Progenitor cell of endocrine pancreas (in vitro differentiated cells): ENCODE results near the gene WASF1. TPM values are rescaled to one million over a fixed set of nuclear protein-coding genes. Genes with fewer than 3 reads are reported as not detected.

ENCODE experiments used
- DNase-seq: peaks from one replicate; pipeline ENCODE4 v3.0.0; 2021; ENCODE audit warnings: low spot score; ENCODE audit not compliant: unreplicated experiment
- H3K27ac Mint-ChIP-seq: 2 replicates; pipeline ENCODE4 v1.8.0; 2021; ENCODE audit warnings: mild to moderate bottlenecking, moderate library complexity, mixed read lengths
- H3K27me3 Mint-ChIP-seq: 2 replicates; pipeline ENCODE4 v1.8.0; 2021; ENCODE audit warnings: mixed read lengths
- H3K36me3 Mint-ChIP-seq: 2 replicates; pipeline ENCODE4 v1.8.0; 2022; ENCODE audit warnings: mixed read lengths; ENCODE audit not compliant: insufficient read depth
- H3K4me1 Mint-ChIP-seq: 2 replicates; pipeline ENCODE4 v1.8.0; 2021; ENCODE audit warnings: low read depth, mixed read lengths
- H3K4me3 Mint-ChIP-seq: 2 replicates; pipeline ENCODE4 v1.8.0; 2021; ENCODE audit warnings: low read depth, mild to moderate bottlenecking, moderate library complexity, mixed read lengths
- H3K9me3 Mint-ChIP-seq: 2 replicates; pipeline ENCODE4 v1.8.0; 2021; ENCODE audit warnings: low read depth, mixed read lengths
- CTCF ChIP-seq: fragments of 200-600 bp; sonication (generic); IDR thresholded peaks from one replicate; pipeline ENCODE4 v1.5.0; 2021; ENCODE audit warnings: antibody characterized with exemption, mild to moderate bottlenecking; ENCODE audit not compliant: unreplicated experiment
- total RNA-seq: library from RNA; stranded (reverse); gene quantifications from 2 replicates; pipeline ENCODE4 v1.2.1, GENCODE V29; 2021

Gene WASF1
- total RNA-seq, 1 donor from 2014 or later: 46.4 TPM

DNA sequence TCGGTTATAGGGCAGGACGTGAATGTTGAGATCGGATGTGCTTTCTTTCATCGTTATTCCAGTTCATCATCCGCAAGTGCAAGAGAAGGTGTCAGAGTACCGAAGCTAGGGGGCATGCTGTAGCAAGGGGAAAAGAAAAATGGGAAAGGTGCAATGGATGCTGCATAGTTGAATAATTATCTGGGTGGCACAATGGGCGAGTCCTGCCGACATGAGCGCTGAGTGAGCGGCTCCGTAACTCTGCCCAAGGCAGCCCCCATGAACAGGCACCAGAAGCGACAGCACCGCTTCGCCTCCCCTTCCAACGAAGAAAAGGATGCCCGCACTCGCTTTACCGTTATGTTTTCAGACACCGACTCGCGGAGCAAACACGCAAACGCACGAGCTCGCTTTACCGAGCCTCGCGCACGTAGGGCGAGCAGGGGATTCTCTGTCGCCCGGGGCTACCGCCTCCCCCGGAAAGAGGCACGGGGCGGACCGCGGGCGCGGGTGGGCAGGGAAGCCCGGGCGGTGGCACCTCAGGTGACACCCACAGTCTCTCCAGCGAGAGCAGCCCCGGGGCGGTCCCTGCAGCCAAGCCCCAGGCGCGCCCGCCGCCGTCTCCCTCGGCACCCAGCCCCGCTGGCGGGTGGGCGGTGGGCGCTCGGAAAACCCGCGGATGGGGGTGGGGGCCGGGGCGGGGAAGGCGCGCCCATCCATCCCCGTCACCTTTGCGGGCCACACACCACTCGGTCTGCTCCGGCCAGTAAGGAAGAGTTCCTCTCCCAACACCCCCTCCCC is 654 bp downstream of the WASF1 start:
- peak; percentile 26 for DNase-seq
- Mint-ChIP-seq H3K27ac (peak overlapping the region; percentile 72), H3K36me3 (no peaks in the 10 kb centered on the region), H3K4me1 (peaks cover 19% of the 10 kb centered on the region), H3K9me3 (no peaks in the 10 kb centered on the region), H3K27me3 (no peaks in the 10 kb centered on the region), H3K4me3 (peak overlapping the region; percentile 90)
- TF ChIP-seq CTCF: peak; percentile 53

DNA sequence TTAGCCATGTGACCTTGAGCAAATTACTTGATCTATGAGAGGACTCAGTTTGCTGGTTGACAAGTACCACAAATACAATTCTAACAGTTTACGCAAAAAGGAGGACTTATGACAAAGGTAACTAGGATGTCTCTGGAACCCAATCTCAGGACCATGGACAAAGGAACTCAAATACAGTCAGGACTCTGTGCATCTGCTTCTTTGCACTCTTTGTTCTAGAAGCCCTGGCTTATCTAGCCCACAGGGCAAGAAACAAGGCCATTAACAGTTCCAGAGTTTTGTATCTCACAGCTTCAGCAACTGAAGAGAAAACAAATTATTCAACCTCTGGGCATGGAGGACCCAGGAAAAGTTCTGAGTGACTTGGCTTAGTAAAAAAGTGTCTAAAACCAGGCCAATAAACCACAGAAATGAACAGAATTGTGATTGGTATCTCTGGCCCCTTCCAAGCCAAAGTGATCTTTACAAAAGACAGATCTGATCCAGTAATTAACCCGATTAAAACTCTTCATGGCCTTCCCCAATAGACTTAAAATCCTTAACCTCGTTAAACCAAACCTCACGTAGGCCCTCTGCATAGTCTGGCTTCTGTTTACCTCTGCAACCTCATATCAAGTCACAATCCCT is 5.9 kb downstream of the WASF1 start:
- Mint-ChIP-seq H3K4me3 (no peak overlapping the region), H3K4me1 (peaks cover 21% of the 10 kb centered on the region), H3K9me3 (no peaks in the 10 kb centered on the region), H3K27ac (peak overlapping the region; percentile 23), H3K36me3 (peaks cover 3% of the 10 kb centered on the region), H3K27me3 (no peaks in the 10 kb centered on the region)
- no peak for TF ChIP-seq CTCF
- no peak for DNase-seq

GRCh38 chr6:110170081-110170480 is 9.4 kb downstream of the WASF1 start:
- Mint-ChIP-seq H3K27me3 (no peaks in the 10 kb centered on the region), H3K9me3 (no peaks in the 10 kb centered on the region), H3K4me1 (peaks cover 14% of the 10 kb centered on the region), H3K4me3 (no peak overlapping the region), H3K27ac (no peak overlapping the region), H3K36me3 (peaks cover 3% of the 10 kb centered on the region)
- TF ChIP-seq CTCF: no peak
- no peak for DNase-seq

- Mint-ChIP-seq H3K36me3 (peaks cover 14% of the 10 kb centered on the region), H3K27ac (no peak overlapping the region), H3K4me3 (no peak overlapping the region), H3K4me1 (no peaks in the 10 kb centered on the region), H3K27me3 (no peaks in the 10 kb centered on the region), H3K9me3 (peaks cover 11% of the 10 kb centered on the region)
- no peak for TF ChIP-seq CTCF
- no peak for DNase-seq
Measured at GRCh38 chr6:110158479-110158878, 21.0 kb downstream of the WASF1 start.

DNA sequence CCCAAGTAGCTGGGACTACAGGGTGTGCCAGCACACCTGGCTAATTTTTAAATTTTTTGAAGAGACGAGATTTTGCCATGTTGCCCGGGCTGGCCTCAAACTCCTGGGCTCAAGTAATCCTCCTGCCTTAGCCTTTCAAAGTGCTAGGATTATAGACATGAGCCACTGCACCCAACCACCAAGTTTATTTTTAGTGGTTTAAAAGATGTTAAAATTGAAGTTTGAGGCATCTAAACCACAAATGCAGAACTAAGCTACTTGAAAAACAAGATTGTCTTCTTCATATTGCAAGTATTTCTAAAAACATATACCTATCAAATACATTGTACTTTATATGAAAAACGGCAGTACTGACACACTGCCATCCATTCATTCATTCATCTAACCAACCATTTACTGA is 31.6 kb downstream of the WASF1 start:
- Mint-ChIP-seq H3K27ac (no peak overlapping the region), H3K36me3 (peaks cover 14% of the 10 kb centered on the region)
- no peak for TF ChIP-seq CTCF

More for the DNA sequence above, 31.6 kb downstream of the WASF1 start:
- Mint-ChIP-seq H3K4me3 (no peak overlapping the region), H3K4me1 (no peaks in the 10 kb centered on the region), H3K27me3 (no peaks in the 10 kb centered on the region), H3K9me3 (no peaks in the 10 kb centered on the region)
- DNase-seq: no peak
